SU-DHL-6 (cell line): ENCODE results near the gene OSBPL2.

Experiments used
- H2AFZ ChIP-seq: fragments of 200-600 bp; sonication (generic); 2 replicates; pipeline ENCODE4 v1.6.1; 2014; ENCODE audit warnings: low read depth, mild to moderate bottlenecking, moderate library complexity, mixed read lengths, antibody characterized with exemption, low read length; ENCODE audit not compliant: severe bottlenecking
- H3F3A ChIP-seq: fragments of 200-600 bp; shearing (Covaris generic); 2 replicates; pipeline ENCODE4 v1.6.0; 2016; ENCODE audit warnings: antibody characterized with exemption, mild to moderate bottlenecking; ENCODE audit not compliant: insufficient read depth
- H3K27ac ChIP-seq: fragments of 200-600 bp; sonication (generic); 2 replicates; pipeline ENCODE4 v1.5.1; 2016; ENCODE audit warnings: low read depth, mild to moderate bottlenecking, low read length, moderate library complexity, mixed read lengths
- H3K27me3 ChIP-seq: fragments of 200-600 bp; sonication (generic), shearing (Covaris generic); 2 replicates; pipeline ENCODE4 v1.6.0; 2014; ENCODE audit warnings: mild to moderate bottlenecking, low read length
- H3K36me3 ChIP-seq: fragments of 200-600 bp; sonication (generic); 2 replicates; pipeline ENCODE4 v1.6.1; 2014; ENCODE audit warnings: mild to moderate bottlenecking, low read length, mixed read lengths
- H3K4me2 ChIP-seq: fragments of 300-600, 200-600 bp; shearing (Covaris generic), sonication (generic); 2 replicates; pipeline ENCODE4 v1.6.0; 2014; ENCODE audit warnings: low read length, low read depth, mild to moderate bottlenecking; ENCODE audit not compliant: poor library complexity, severe bottlenecking
- H3K4me3 ChIP-seq: fragments of 200-600 bp; sonication (generic); 2 replicates; pipeline ENCODE4 v1.5.1; 2014; ENCODE audit warnings: antibody characterized with exemption, low read length, mild to moderate bottlenecking, mixed read lengths; ENCODE audit not compliant: insufficient read depth, poor library complexity, severe bottlenecking
- H3K79me2 ChIP-seq: fragments of 200-600 bp; sonication (generic); 2 replicates; pipeline ENCODE4 v1.6.1; 2014; ENCODE audit warnings: mild to moderate bottlenecking, low read length, moderate library complexity; ENCODE audit not compliant: insufficient read depth
- H3K9ac ChIP-seq: fragments of 200-600 bp; sonication (generic); 2 replicates; pipeline ENCODE4 v1.7.0; 2014; ENCODE audit warnings: mild to moderate bottlenecking, low read length
- H3K9me2 ChIP-seq: fragments of 200-600 bp; sonication (generic); replicated peaks from 2 replicates; pipeline ENCODE4 v1.6.1; 2014; ENCODE audit warnings: low read length; ENCODE audit not compliant: insufficient read depth
- H3K9me3 ChIP-seq: fragments of 200-600 bp; sonication (generic); 2 replicates; pipeline ENCODE4 v1.6.1; 2014; ENCODE audit warnings: low read length, mixed read lengths; ENCODE audit not compliant: insufficient read depth
- H4K20me1 ChIP-seq: fragments of 200-600 bp; sonication (generic); 2 replicates; pipeline ENCODE4 v1.6.1; 2014; ENCODE audit warnings: low read depth, mild to moderate bottlenecking, antibody characterized with exemption, low read length, moderate library complexity, mixed read lengths
- EZH2phosphoT487 ChIP-seq: fragments of 200-600 bp; sonication (generic), shearing (Covaris generic); conservative IDR thresholded peaks from 2 replicates; pipeline ENCODE4 v1.6.1; 2018; ENCODE audit warnings: mild to moderate bottlenecking, antibody characterized with exemption, low read length, moderate library complexity, mixed read lengths
- TF ChIP-seq, protein P1 (sequence below): fragments of 200-600 bp; sonication (generic); IDR thresholded peaks from one replicate; pipeline ENCODE4 v1.5.1; 2017; ENCODE audit warnings: antibody characterized with exemption, mild to moderate bottlenecking, low read length, moderate library complexity; ENCODE audit not compliant: insufficient read depth, poor library complexity, severe bottlenecking

OSBPL2 gene

DNA sequence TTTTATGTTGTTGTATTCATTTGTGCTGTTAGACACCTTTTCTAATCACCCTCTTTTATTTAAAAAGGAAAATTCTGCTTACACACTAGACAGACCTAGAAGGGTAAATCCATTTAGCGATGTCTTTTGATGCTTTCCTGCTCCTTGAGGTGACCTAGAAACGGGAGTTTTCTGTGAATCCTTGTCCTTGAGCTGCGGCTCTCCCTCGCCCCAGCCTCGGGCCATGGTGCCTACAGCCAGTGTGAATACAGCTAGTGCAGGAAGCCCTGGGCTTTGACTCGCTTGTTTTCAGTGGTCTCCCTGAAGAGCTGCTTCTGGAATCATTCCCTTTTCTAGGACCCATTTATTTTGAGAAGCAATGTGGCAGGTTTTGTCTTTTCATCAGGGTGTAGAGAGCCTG lies 46.8 kb downstream of the OSBPL2 start:
- Histone ChIP-seq H3K4me3 (no peak overlapping the region), H3K9ac (no peak overlapping the region), H3K9me2 (no peaks in the 10 kb centered on the region), H3K27me3 (no peaks in the 10 kb centered on the region), H2AFZ (no peak overlapping the region), H3K9me3 (no peaks in the 10 kb centered on the region), H3K36me3 (no peaks in the 10 kb centered on the region), H3F3A (no peaks in the 10 kb centered on the region), H3K79me2 (no peaks in the 10 kb centered on the region), H3K4me2 (no peak overlapping the region), H3K27ac (no peak overlapping the region), H4K20me1 (no peaks in the 10 kb centered on the region)
- TF ChIP-seq, protein P1, sequence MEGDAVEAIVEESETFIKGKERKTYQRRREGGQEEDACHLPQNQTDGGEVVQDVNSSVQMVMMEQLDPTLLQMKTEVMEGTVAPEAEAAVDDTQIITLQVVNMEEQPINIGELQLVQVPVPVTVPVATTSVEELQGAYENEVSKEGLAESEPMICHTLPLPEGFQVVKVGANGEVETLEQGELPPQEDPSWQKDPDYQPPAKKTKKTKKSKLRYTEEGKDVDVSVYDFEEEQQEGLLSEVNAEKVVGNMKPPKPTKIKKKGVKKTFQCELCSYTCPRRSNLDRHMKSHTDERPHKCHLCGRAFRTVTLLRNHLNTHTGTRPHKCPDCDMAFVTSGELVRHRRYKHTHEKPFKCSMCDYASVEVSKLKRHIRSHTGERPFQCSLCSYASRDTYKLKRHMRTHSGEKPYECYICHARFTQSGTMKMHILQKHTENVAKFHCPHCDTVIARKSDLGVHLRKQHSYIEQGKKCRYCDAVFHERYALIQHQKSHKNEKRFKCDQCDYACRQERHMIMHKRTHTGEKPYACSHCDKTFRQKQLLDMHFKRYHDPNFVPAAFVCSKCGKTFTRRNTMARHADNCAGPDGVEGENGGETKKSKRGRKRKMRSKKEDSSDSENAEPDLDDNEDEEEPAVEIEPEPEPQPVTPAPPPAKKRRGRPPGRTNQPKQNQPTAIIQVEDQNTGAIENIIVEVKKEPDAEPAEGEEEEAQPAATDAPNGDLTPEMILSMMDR, result no peak
- no peak for TF ChIP-seq EZH2phosphoT487

DNA sequence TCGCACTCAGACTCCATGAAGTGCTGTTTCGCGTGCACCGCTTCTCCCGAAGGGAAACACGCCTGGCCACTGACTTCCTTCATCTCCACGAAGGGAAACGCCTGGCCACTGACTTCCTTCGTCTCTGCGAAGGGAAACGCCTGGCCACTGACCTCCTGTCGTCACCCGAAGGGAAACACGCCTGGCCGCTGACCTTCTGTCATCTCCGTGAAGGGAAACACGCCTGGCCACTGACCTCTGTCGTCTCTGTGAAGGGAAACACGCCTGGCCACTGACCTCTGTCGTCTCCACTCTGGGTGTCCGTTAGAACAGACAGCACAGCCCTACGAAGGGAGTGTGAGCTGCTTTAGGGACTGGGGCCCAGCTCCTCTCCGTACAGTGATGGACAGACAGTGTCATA lies 47.4 kb downstream of the OSBPL2 start:
- Histone ChIP-seq H3K4me2 (no peak overlapping the region), H3K9ac (no peak overlapping the region), H3K9me2 (no peaks in the 10 kb centered on the region), H3K79me2 (no peaks in the 10 kb centered on the region), H3K9me3 (no peaks in the 10 kb centered on the region), H3K27ac (no peak overlapping the region), H4K20me1 (no peaks in the 10 kb centered on the region), H3F3A (no peaks in the 10 kb centered on the region), H3K27me3 (no peaks in the 10 kb centered on the region), H3K36me3 (no peaks in the 10 kb centered on the region), H3K4me3 (no peak overlapping the region), H2AFZ (no peak overlapping the region)
- TF ChIP-seq EZH2phosphoT487, result no peak
- TF ChIP-seq, protein P1, result no peak

DNA sequence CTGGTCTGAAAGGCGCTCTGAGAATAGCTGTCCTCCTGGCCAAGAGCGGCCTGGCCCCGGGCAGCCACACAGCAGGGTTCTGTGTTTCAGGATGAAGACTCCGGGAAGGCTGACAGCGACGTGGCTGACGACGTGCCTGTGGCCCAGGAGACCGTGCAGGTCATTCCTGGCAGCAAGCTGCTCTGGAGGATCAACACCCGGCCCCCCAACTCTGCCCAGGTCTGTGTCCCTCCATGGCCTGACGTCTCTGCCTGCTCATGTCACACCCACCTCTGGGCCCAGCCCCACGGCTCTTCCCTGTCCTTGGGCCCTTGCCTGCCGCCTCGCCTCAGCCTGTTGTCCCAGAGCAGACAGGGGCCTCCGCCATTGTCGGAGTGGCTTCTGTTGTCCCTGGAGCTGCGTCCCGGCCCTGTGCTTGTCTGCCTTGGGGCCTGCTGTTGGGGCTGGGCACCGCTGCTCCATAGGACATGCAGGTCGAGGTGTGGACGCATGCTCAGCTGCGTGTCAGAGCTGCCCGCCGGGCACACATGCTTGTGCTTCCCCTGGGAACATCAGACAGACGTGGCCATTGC lies 48.3 kb downstream of the OSBPL2 start:
- Histone ChIP-seq H3F3A (no peaks in the 10 kb centered on the region), H2AFZ (no peak overlapping the region), H3K27me3 (no peaks in the 10 kb centered on the region), H3K36me3 (no peaks in the 10 kb centered on the region), H3K9me3 (no peaks in the 10 kb centered on the region), H3K27ac (no peak overlapping the region), H4K20me1 (no peaks in the 10 kb centered on the region), H3K4me2 (no peak overlapping the region), H3K4me3 (no peak overlapping the region), H3K9ac (no peak overlapping the region), H3K79me2 (no peaks in the 10 kb centered on the region), H3K9me2 (no peaks in the 10 kb centered on the region)
- TF ChIP-seq, protein P1, result no peak
